ENCODE measurements around the gene SCAPER.
"Not testable (repeated sequence)": the region's sequence is repeated elsewhere in the genome, so short reads cannot be mapped to it uniquely, and the experiment has no call there.

Gene SCAPER

GRCh38 chr15:76529911-76530310 is 375.2 kb downstream of the SCAPER start:
- TF ChIP-seq, protein P1, sequence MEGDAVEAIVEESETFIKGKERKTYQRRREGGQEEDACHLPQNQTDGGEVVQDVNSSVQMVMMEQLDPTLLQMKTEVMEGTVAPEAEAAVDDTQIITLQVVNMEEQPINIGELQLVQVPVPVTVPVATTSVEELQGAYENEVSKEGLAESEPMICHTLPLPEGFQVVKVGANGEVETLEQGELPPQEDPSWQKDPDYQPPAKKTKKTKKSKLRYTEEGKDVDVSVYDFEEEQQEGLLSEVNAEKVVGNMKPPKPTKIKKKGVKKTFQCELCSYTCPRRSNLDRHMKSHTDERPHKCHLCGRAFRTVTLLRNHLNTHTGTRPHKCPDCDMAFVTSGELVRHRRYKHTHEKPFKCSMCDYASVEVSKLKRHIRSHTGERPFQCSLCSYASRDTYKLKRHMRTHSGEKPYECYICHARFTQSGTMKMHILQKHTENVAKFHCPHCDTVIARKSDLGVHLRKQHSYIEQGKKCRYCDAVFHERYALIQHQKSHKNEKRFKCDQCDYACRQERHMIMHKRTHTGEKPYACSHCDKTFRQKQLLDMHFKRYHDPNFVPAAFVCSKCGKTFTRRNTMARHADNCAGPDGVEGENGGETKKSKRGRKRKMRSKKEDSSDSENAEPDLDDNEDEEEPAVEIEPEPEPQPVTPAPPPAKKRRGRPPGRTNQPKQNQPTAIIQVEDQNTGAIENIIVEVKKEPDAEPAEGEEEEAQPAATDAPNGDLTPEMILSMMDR (IDR thresholded peaks at IDR 0.05; ENCODE audit: low read depth, low read length), result no peak
- DNase-seq (ENCODE audit: low read depth, low spot score), result peak; percentile 1
- H3K4me3 ChIP-seq (ENCODE audit: low read depth, low read length), result no peak overlapping the region
- in situ Hi-C loops (cut with HindIII; ENCODE audit: low sequenced_read_pairs), result no loop called here

GRCh38 chr15:76526111-76526510 is 379.0 kb downstream of the SCAPER start:
- in situ Hi-C loops (cut with HindIII; ENCODE audit: low sequenced_read_pairs), result no loop called here
- H3K4me3 ChIP-seq (ENCODE audit: low read depth, low read length), result no peak overlapping the region

GRCh38 chr15:76517910-76518309 is 387.2 kb downstream of the SCAPER start:
- peak; percentile 25 for DNase-seq (ENCODE audit: low read depth, low spot score)
- in situ Hi-C loops (cut with HindIII; ENCODE audit: low sequenced_read_pairs), result no loop called here
- no peak overlapping the region for H3K4me3 ChIP-seq (ENCODE audit: low read depth, low read length)
- TF ChIP-seq, protein P1 (IDR thresholded peaks at IDR 0.05; ENCODE audit: low read depth, low read length), result no peak

More at GRCh38 chr15:76526111-76526510, 379.0 kb downstream of the SCAPER start:
- DNase-seq (ENCODE audit: low read depth, low spot score), result no peak
- TF ChIP-seq, protein P1 (IDR thresholded peaks at IDR 0.05; ENCODE audit: low read depth, low read length), result no peak

DNA sequence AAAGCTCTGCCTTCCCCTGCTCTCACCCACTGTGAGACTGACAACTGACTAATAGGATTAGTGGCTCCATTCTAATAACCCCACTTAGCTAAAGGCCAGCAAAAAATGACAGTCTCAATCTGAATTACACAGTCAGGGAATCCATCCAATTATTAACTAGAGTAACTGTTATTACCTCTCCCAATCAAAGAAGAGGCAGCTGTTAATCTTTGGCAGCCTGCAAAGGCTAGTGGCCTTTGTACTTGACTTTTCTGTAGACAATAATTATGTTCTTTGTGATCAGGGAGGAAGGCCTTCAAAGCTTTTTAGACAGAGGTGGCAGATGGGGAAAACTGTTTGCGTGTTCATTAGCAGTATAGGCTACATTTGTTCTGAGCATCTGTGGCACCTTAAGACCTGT is 390.9 kb downstream of the SCAPER start:
- H3K4me3 ChIP-seq (ENCODE audit: low read depth, low read length), result no peak overlapping the region
- TF ChIP-seq, protein P1 (IDR thresholded peaks at IDR 0.05; ENCODE audit: low read depth, low read length), result no peak
- no peak for DNase-seq (ENCODE audit: low read depth, low spot score)
- in situ Hi-C loops (cut with HindIII; ENCODE audit: low sequenced_read_pairs), result no loop called here

GRCh38 chr15:76512971-76513370 is 392.2 kb downstream of the SCAPER start:
- no peak overlapping the region for H3K4me3 ChIP-seq (ENCODE audit: low read depth, low read length)
- TF ChIP-seq, protein P1 (IDR thresholded peaks at IDR 0.05; ENCODE audit: low read depth, low read length), result no peak
- no peak for DNase-seq (ENCODE audit: low read depth, low spot score)
- in situ Hi-C loops (cut with HindIII; ENCODE audit: low sequenced_read_pairs), result no loop called here

DNA sequence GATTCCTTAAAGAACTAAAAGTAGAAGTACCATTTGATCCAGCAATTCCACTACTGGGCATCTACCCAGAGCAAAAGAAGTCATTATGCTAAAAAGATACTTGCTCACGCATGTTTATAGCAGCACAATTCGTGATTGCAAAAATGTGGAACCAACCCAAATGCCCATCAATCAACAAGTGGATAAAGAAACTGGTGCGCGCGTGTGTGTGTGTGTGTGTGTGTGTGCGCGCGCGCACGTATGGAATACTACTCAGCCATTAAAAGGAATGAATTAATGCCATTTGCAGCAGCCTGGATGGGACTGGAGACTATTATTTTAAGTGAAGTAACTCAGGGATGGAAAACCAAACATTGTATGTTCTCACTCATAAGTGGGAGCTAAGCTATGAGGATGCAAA is 394.5 kb downstream of the SCAPER start:
- DNase-seq (ENCODE audit: low read depth, low spot score); H3K4me3 ChIP-seq (ENCODE audit: low read depth, low read length); in situ Hi-C loops (cut with HindIII; ENCODE audit: low sequenced_read_pairs): not testable (repeated sequence)

DNA sequence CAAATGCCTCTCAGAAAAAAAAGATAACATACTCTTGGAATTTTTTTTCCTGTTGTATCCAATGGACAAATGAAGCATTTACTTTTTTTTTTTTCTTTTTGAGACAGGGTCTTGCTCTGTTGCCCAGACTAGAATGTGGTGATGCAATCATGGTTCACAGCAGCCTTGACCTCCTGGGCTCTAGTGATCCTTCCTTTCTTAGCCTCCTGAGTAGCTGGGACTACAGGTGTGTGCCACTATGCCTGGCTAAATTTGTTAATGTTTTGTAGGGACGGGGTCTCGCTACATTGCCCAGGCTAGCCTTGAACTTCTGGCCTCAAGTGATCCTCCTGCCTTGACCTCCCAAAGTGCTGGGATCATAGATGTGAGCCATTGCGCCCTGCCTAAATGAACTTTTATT is 401.3 kb downstream of the SCAPER start:
- no peak overlapping the region for H3K4me3 ChIP-seq (ENCODE audit: low read depth, low read length)
- no peak for DNase-seq (ENCODE audit: low read depth, low spot score)
- in situ Hi-C loops (cut with HindIII; ENCODE audit: low sequenced_read_pairs), result no loop called here
- TF ChIP-seq, protein P1 (IDR thresholded peaks at IDR 0.05; ENCODE audit: low read depth, low read length), result no peak

All from astrocyte of the spinal cord (primary cell).